HG03108 (cell line): ENCODE results near the gene EPN3.

Experiments
- ATAC-seq: cut with Tn5 transposase; IDR thresholded peaks from one replicate; pipeline ENCODE4 v1.9.1; 2021; ENCODE audit warnings: moderate library complexity; ENCODE audit not compliant: unreplicated experiment

EPN3 gene

GRCh38 chr17:50565402-50566350 lies 33.1 kb downstream of the EPN3 start:
- no peak for ATAC-seq

GRCh38 chr17:50566886-50567285 lies 34.4 kb downstream of the EPN3 start:
- ATAC-seq, result no peak

DNA sequence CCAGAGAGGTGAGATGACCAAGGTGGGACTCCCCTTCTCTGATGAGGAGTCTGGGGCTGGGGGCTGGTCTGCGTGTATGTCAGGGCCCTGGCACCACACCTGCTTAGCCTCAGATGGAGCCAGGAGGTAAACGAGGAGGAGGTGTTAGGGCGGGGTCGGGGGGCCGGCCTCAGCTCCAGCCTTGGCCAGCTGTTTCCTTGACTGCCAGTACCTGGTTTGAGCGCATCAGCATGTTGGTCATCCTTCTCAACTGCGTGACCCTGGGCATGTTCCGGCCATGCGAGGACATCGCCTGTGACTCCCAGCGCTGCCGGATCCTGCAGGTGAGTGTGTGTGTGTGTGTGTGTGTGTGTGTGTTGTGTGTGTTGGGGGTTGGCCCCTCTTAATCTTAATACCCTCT lies 36.1 kb downstream of the EPN3 start:
- no peak for ATAC-seq

GRCh38 chr17:50569592-50569991 lies 37.1 kb downstream of the EPN3 start:
- ATAC-seq, result no peak

GRCh38 chr17:50570032-50570431 lies 37.5 kb downstream of the EPN3 start:
- no peak for ATAC-seq

- no peak for ATAC-seq
These were observed 38.0 kb downstream of the EPN3 start for GRCh38 chr17:50570528-50570927.

DNA sequence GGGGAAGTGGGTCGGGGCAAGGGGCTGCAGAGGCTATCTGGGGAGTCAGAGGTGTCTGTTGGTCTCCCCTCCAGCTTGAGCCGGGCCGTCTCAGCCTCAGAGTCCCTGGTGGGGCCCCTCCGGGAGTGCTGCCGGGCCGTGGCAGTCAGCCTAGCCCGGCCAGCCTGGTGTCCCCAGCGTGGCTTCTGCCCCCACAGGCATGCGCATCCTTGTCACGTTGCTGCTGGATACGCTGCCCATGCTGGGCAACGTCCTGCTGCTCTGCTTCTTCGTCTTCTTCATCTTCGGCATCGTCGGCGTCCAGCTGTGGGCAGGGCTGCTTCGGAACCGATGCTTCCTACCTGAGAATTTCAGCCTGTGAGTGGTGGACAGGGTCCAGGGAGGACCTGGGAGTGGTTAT lies 39.1 kb downstream of the EPN3 start:
- ATAC-seq, result no peak

- ATAC-seq, result no peak
These were observed 40.0 kb downstream of the EPN3 start for GRCh38 chr17:50572541-50572940.

GRCh38 chr17:50573866-50574611 lies 41.5 kb downstream of the EPN3 start:
- ATAC-seq, result no peak

DNA sequence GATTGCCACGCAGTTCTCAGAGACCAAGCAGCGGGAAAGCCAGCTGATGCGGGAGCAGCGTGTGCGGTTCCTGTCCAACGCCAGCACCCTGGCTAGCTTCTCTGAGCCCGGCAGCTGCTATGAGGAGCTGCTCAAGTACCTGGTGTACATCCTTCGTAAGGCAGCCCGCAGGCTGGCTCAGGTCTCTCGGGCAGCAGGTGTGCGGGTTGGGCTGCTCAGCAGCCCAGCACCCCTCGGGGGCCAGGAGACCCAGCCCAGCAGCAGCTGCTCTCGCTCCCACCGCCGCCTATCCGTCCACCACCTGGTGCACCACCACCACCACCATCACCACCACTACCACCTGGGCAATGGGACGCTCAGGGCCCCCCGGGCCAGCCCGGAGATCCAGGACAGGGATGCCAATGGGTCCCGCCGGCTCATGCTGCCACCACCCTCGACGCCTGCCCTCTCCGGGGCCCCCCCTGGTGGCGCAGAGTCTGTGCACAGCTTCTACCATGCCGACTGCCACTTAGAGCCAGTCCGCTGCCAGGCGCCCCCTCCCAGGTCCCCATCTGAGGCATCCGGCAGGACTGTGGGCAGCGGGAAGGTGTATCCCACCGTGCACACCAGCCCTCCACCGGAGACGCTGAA lies 43.2 kb downstream of the EPN3 start:
- ATAC-seq, result no peak

- no peak for ATAC-seq
These were observed 44.3 kb downstream of the EPN3 start for GRCh38 chr17:50576864-50577263.

DNA sequence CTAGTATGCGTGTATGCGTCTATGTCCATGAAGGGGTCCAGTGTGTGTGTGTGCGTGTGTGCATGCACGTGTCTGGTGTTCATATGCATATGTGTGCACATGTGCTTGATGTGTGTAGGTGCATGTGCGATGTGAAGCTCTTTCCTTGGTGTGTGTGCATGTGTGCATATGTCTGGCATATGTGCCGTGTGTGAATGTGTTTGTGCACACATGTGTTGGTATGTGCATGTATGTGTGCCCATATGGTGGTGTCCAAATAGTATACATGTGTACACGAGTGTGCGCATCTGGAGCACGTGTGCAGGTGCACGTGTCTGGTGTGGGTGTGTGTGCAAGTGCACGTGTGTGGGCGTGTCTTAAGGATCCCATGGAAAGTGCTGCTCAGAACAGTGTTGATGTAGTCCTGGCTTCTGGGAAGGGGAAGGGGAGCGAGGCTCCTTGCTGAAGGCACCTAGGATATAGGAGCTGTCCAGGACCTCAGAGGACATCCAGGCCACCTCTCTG lies 45.0 kb downstream of the EPN3 start:
- ATAC-seq, result no peak

- no peak for ATAC-seq
These were observed 45.6 kb downstream of the EPN3 start for GRCh38 chr17:50578173-50578572.

DNA sequence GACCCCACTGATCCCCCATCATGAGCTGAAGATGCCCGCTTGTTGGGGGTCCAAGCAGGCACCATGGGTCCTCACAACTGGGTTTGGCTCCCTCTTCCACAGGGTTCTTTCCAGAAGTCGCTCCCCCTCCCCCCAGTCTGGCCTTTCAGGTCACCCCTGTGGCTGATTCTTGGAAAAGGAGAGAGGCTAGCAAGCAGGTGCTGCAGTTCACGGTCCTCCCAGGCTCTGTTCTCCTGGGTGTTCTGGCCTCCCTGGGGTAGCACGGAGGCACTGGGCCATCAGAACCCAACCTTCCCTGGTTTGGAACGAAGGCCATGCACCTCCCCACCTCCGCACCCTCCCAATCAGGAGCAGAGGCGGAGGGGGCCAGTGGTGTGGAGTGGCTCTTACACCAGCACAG lies 46.9 kb downstream of the EPN3 start:
- no peak for ATAC-seq

GRCh38 chr17:50580646-50581045 lies 48.1 kb downstream of the EPN3 start:
- ATAC-seq, result no peak

DNA sequence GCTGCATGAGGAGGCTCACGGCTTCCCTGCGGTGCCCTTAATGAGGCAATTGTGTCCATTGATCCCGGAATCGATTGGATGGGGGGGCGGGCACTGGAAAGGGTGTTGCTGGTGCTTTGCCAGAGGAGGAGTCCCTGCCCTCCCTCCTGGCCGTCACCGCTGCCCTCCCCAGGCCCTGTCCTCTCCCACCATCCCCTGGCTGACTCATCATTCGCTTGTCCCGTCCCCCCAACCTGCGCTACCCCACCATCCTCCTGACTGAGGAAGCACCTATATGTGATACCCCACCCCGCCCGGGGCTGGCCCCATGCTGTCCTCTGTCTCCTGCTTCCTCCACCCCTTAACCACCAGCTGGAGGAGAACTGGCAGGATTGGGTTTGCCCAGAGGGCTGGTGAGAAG lies 48.8 kb downstream of the EPN3 start:
- no peak for ATAC-seq

- ATAC-seq, result no peak
These were observed 50.2 kb downstream of the EPN3 start for GRCh38 chr17:50582741-50583140.

DNA sequence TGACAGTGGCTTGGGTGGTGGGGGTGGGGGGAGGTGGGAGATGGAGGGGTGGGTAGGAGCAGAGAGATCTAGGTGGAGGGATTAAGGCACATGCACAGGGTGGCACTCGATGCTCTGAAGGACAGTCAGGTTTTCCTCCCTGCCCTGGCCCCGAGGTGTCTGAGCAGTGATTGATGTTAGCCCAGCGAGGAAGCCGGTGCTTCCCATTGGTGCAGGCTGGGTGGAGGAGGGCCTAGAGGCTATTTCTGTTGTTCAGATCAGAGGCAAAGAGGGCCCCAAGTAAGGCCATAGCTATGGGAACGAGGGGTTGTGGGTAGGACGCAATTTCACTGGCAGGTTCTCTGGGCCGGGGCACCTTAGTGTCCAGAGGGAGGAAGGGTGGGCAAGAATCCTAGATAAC lies 51.1 kb downstream of the EPN3 start:
- no peak for ATAC-seq

DNA sequence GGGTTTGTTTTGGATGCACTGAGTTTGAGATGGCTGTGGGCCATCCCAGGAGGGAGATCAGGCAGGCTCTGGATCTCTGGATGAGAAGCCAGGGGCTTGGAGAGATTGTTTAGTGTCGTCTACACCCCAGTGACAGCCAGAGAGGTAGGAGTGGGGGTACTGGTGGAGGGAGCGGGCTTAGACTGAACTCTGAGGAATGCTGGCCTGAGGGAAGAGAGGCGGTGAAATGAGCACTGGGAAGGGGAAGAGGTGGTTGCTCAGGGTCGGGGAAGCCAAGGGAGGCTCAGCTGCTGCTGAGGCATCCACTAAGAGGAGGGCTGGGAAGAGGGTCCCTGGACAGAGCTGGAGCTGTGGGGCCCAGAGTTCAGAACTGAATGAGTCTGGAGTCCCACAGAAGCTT lies 51.6 kb downstream of the EPN3 start:
- ATAC-seq, result no peak

DNA sequence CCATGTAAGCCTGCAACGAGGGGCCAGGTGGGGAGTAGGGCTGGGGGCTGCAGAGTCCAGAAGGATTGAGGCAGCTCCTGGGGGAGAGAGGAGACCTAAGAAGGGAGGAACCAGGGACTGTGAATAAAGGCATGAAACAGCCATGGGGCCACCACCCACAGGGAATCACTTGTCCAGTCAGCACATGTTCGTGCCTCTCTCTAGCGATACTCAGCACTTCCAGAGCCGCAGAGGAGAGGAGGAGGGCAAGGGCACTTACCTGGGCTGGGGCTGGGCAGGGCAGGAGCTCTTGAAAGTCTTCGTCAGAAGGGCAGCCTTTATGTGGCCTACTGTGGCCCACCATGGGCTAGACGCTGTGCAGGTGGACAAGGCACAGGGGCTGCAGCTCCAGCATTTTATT lies 52.2 kb downstream of the EPN3 start:
- ATAC-seq, result no peak

- ATAC-seq, result no peak
These were observed 52.8 kb downstream of the EPN3 start for GRCh38 chr17:50585346-50585745.

- no peak for ATAC-seq
These were observed 53.4 kb downstream of the EPN3 start for GRCh38 chr17:50585891-50586290.
